ENCODE measurements around the gene TMEM59L. TPM values are rescaled to one million over a fixed set of nuclear protein-coding genes. Genes with fewer than 3 reads are reported as not detected.
"Not testable (repeated sequence)": the region's sequence is repeated elsewhere in the genome, so short reads cannot be mapped to it uniquely, and the experiment has no call there.

The TMEM59L gene
- polyA plus RNA-seq, 1 of the 3 experiments (the other 2 are of a cell fraction), result 9.6 TPM

- peak overlapping the region in 1 of 2 experiments; percentile 44; a peak in 2 of 4 replicates for H3K27ac ChIP-seq (ENCODE audit: low read depth in 2 of 2, low read length in 1 of 2)
- H2AFZ ChIP-seq (ENCODE audit: low read depth), result no peak overlapping the region
- H3K36me3 ChIP-seq (replicated peaks in 1 of 2; ENCODE audit: control insufficient read depth in 1 of 2, insufficient read depth in 2 of 2, low read length in 1 of 2), result no peaks in the 10 kb centered on the region
- no peaks in the 10 kb centered on the region for H4K20me1 ChIP-seq (ENCODE audit: insufficient read depth)
- POLR2A ChIA-PET, result no interaction called here
- H3F3A ChIP-seq (replicated peaks; ENCODE audit: insufficient read depth), result peaks cover 35% of the 10 kb centered on the region
- no peaks in the 10 kb centered on the region for H3K9me3 ChIP-seq
- no peak for TF ChIP-seq YY1 (IDR thresholded peaks at IDR 0.05; ENCODE audit: low read depth)
- no peak for TF ChIP-seq MAX (IDR thresholded peaks at IDR 0.05; ENCODE audit: low read depth)
- TF ChIP-seq JUND (IDR thresholded peaks at IDR 0.05), result no peak
- no peak for TF ChIP-seq RFX5 (IDR thresholded peaks at IDR 0.05; ENCODE audit: low read length)
- TF ChIP-seq TEAD4 (IDR thresholded peaks at IDR 0.05; ENCODE audit: borderline replicate concordance, insufficient read depth), result no peak
- TF ChIP-seq RXRA (IDR thresholded peaks at IDR 0.05; ENCODE audit: borderline replicate concordance, low read depth), result no peak
- TF ChIP-seq USF1 (IDR thresholded peaks at IDR 0.05; ENCODE audit: borderline replicate concordance, low read depth), result no peak
- peak; percentile 47; the same call in 1 of the 2 replicates for TF ChIP-seq RCOR1 (IDR thresholded peaks at IDR 0.05; ENCODE audit: low read length)
- peak in 1 of 2 experiments; percentile 18; a peak in 1 of 4 replicates for TF ChIP-seq EP300 (IDR thresholded peaks at IDR 0.05; ENCODE audit: borderline replicate concordance in 1 of 2, low read depth in 1 of 2, low read length in 1 of 2)
- no peak for TF ChIP-seq CHD2 (IDR thresholded peaks at IDR 0.05; ENCODE audit: low read length, partially characterized antibody)
- H3K4me3 ChIP-seq (ENCODE audit: low read depth in 2 of 2, low read length in 1 of 2), result no peak overlapping the region
- peaks cover 10% of the 10 kb centered on the region; the same call in 1 of the 2 replicates for H3K79me2 ChIP-seq (ENCODE audit: insufficient read depth)
- H3K4me1 ChIP-seq (ENCODE audit: control insufficient read depth in 1 of 2, insufficient read depth in 2 of 2, low read depth in 1 of 2, low read length in 1 of 2), result peaks cover 6 to 33% of the 10 kb centered on the region in 2 experiments; a peak in 2 of 4 replicates
- DNase-seq, result peak; percentile 71
- WGBS (ENCODE audit: low lambda C conversion rate), result 61% methylated on average over 11 of the region's 22 CpGs
- no peaks in the 10 kb centered on the region for H3K27me3 ChIP-seq (ENCODE audit: insufficient read depth)
- no peak overlapping the region for H3K9ac ChIP-seq
- CTCF ChIA-PET, result interaction anchor here (0.9 to 10.5 kb wide), 13 partner anchors 10 to 397 kb away, joined by 3 to 234 read pairs (median 10); partner anchors contain the start of gene CERS1
- no peaks in the 10 kb centered on the region for H3K9me2 ChIP-seq
- H3K4me2 ChIP-seq, result no peak overlapping the region
Observed at GRCh38 chr19:18591735-18592385, 20.8 kb upstream of the TMEM59L start.

- H3K4me3 ChIP-seq (ENCODE audit: low read depth in 2 of 2, low read length in 1 of 2); H3K27ac ChIP-seq (ENCODE audit: low read depth in 2 of 2, low read length in 1 of 2); H3K4me2 ChIP-seq; H3K36me3 ChIP-seq (replicated peaks in 1 of 2; ENCODE audit: control insufficient read depth in 1 of 2, insufficient read depth in 2 of 2, low read length in 1 of 2); H2AFZ ChIP-seq (ENCODE audit: low read depth); H3K9me3 ChIP-seq; H3K27me3 ChIP-seq (ENCODE audit: insufficient read depth); H3K9ac ChIP-seq; H3K9me2 ChIP-seq; H4K20me1 ChIP-seq (ENCODE audit: insufficient read depth); DNase-seq: not testable (repeated sequence)
- peaks cover 10% of the 10 kb centered on the region; the same call in 1 of the 2 replicates for H3K79me2 ChIP-seq (ENCODE audit: insufficient read depth)
- POLR2A ChIA-PET, result interaction anchor here (1.1 kb wide), 1 partner anchor 255 kb away, joined by 5 read pairs; no protein-coding TSS in a partner anchor
- WGBS (ENCODE audit: low lambda C conversion rate), result 91% methylated on average over 5 of the region's 5 CpGs
- peaks cover 35% of the 10 kb centered on the region for H3F3A ChIP-seq (replicated peaks; ENCODE audit: insufficient read depth)
- H3K4me1 ChIP-seq (ENCODE audit: control insufficient read depth in 1 of 2, insufficient read depth in 2 of 2, low read depth in 1 of 2, low read length in 1 of 2), result peaks cover 6 to 39% of the 10 kb centered on the region in 2 experiments; a peak in 2 of 4 replicates
- CTCF ChIA-PET, result interaction anchor here (0.9 to 10.5 kb wide), 9 partner anchors 11 to 302 kb away, joined by 3 to 234 read pairs (median 14); partner anchors contain the start of gene CERS1
Observed at GRCh38 chr19:18592732-18593131, 19.9 kb upstream of the TMEM59L start.

Data from SK-N-SH (cell line).